GM21576 (cell line): ENCODE results near the gene DOP1A.

Experiments used
- ATAC-seq: cut with Tn5 transposase; IDR thresholded peaks from one replicate; pipeline ENCODE4 v1.9.1; 2021; ENCODE audit warnings: mild to moderate bottlenecking, moderate library complexity; ENCODE audit not compliant: unreplicated experiment

Gene DOP1A

DNA sequence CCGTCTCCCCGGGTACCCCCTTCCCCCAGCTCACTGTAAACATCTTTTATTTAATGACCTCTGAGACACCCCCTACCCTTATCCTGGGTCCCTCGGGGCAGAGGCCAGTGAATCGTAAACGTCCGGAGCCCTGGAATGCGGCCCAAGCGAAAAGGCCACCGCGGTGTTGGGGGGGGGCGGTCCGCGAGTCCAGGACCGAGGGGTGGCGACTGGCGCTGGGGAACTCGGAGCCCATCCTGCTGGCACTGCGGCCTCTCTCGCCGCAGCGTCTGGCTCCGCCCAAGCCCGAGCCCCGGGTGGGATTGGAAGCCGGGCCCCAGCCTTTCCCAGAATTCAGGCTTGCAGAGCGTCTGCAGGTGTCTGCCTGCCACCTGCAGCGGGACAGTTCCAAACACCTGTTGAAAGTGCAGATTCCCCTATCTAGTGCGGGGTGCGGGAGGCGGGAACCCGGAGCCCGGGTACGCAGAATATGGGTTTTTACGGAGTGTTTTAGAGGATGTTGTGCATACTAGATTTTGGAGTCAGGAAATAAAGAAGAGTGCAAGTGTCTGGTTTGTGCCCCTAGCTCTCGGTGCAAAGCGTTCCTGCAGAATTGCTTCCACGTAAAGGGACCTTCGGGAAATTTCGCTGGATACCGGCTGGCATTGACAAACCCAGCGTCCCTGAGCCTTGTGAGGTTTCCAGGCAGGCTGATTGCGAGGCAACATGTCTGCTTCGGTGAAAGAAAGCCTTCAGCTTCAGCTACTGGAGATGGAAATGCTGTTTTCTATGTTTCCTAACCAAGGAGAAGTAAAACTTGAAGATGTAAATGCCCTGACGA, 126.5 kb downstream of the DOP1A start:
- peak; percentile 29 for ATAC-seq

DNA sequence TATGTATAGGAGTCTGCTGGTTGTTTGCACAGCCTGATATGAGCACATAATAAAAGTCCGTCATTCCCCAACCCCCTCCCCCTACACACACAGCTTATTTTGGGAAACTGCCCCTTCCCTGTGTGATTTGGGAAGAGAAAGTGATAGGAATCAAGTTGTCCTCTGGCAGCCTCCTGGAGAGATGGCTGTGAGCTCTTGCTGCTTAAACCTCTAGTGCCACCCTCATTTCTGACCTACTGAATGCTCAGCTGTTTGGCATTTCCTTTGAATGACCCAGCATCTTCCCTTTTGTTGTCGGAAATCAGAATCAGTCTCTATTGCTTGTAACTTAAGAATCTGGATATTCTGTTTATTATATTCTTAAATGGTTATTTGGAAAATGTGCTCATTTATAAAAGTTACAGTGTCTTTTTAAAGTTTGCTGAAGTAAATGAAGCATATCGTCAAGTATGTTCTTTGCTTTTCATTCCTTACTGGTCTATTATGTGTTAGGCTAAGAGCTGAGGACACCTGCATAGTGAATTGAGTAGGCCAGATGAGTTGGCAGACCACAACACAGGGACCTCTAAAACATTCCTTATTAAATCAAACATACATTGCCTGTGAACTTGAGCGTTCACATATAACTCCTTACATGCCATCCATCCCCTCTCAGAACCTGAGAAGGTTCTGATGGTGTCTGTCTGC, 131.2 kb downstream of the DOP1A start:
- no peak for ATAC-seq

DNA sequence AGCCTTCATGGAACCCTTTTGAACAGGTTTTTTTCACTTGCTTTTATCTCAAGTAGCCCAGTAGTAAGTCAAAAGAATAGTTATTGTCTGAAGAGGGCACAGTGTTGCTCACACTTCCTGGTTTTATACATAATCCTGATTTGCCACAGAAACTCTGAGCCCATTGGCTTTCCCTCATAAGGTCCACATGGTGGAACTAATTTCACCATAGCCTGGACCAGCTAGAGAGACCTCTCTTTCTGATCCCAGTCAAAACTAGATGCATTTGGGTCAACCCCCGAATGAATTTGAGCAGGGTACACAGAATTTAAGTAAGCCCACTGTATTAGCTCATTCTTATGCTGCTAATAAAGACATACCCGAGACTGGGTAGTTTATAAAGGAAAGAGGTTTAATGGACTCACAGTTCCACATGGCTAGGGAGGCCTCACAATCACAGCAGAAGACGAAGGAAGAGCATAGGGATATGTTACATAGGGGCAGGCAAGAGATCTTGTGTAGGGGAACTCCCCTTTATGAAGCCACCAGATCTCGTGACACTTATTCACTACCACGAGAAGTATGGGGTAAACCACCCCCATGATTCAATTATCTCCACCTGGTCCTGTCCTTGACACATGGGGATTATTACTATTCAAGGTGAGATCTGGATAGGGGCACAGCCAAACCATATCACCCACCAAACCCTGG, 131.8 kb downstream of the DOP1A start:
- ATAC-seq = peak; percentile 67

DNA sequence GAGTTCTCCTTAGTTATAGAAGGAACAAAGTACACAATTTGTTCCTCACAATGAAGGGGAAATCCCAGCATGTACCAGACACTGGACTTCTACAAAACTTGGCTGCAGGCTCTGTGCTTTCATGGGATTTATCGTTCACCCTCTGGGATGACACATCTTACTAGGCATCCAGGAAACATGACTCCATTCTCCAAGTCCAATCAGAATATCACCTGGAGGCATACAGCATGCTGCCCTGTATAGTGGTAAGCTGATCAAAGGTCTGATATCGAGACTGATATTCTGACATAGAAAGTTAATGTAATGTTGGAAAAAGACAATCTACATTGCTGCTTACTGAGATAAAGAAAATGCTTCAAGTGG, 132.4 kb downstream of the DOP1A start:
- ATAC-seq = peak; percentile 9

DNA sequence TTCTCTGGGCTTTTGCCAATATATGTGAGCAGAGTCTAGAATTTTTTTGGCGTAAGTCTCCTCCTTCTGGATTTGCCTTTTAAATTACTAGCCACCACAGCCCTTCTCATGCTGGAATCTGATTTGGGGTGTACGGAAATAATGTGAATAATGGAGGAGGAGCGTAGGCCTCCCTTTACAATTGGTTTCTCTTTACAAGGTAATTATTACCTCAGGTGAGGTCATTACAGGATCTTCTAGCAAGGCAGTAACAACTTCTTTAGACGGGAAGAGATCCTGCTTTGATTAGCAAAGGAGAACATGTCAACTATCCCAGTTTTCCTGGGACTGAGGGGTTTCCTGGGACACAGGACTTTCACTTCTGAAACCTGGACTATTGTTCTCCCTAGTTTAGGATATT, 134.6 kb downstream of the DOP1A start:
- ATAC-seq = no peak

DNA sequence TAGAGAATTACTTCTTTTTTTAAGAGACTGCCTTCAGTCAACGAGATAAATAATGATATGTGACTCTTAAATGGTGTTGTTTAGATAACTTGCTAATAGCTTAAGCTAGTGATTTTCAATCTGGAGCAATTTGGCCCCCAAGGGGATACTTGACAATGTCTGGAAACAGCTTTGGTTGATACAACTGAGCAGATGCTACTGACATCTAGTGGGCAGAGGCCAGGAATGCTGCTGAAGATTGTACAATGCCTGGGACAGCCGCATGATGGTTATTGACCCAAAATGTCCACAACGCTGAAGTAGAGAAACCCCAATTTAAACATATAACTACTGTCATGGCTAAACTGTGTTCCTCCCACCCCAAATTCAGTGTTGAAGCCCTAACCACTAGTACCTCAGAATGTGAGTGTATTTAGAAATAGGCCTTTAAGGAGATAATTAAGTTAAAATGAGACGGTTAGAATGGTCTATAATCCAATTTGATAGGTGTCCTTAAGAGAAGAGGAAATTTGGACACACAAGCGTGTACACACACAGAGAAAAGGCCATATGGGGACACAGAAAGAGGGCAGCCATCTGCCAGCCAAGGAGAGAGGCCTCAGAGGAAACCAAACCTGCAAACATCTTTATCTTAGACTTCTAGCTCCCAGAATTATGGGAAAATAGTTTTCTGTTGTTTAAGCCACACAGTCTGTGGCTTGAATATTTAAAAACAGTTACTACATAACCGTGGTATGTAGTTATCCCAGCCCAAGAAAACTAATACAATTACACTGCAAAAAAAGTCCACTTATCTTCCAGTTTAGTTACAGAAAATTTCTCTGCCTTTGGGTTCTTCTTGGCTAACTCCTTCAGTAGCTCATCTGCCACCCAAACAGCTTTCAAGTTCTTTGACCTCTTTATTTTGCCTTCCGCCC, 147.9 kb downstream of the DOP1A start:
- ATAC-seq = peak; percentile 100

DNA sequence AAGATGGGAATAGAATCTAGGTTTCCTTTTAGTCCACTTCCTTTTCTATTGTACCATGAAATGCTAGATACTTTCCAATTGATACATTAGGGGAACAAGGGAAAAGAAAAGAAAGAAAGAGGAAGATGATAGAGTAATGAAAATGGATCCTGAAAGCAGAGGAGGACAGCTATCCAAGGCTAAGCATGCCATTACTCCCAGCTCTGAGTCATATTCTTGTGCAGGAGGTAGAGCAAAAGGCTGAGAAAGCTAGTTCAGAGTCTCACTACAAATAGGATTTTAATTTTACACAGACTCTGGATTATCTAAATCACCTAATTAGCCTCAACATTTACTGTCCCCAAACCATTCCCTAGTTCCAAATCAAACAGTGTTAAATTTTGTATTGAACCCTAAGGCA, 149.3 kb downstream of the DOP1A start:
- ATAC-seq = no peak
